ENCODE measurements around the gene RAB18.

DNA sequence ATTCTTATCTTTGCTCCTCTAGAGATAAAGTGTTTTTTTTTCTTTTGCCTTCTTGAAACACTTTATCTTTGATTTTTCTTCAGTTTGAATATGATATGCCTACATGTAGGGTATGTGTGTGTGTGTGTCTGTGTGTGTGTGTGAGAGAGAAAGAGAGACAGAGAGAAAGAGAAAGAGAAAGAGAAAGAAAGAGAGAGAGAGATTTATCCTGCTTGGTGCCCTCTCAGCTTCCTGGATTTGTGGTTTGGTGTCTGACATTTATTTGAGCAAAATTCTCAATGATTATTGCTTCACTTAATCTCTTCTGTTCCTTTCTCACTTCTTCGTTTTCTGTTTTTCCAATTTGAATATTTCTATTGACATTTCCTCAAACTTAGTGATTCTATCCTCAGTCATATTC is 60.3 kb downstream of the RAB18 start:
- no peak for TF ChIP-seq POLR2A (IDR thresholded peaks at IDR 0.05)
- TF ChIP-seq, protein P1, sequence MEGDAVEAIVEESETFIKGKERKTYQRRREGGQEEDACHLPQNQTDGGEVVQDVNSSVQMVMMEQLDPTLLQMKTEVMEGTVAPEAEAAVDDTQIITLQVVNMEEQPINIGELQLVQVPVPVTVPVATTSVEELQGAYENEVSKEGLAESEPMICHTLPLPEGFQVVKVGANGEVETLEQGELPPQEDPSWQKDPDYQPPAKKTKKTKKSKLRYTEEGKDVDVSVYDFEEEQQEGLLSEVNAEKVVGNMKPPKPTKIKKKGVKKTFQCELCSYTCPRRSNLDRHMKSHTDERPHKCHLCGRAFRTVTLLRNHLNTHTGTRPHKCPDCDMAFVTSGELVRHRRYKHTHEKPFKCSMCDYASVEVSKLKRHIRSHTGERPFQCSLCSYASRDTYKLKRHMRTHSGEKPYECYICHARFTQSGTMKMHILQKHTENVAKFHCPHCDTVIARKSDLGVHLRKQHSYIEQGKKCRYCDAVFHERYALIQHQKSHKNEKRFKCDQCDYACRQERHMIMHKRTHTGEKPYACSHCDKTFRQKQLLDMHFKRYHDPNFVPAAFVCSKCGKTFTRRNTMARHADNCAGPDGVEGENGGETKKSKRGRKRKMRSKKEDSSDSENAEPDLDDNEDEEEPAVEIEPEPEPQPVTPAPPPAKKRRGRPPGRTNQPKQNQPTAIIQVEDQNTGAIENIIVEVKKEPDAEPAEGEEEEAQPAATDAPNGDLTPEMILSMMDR (IDR thresholded peaks at IDR 0.05), result no peak
